ENCODE data around the gene ASPA.
"Not testable (repeated sequence)": the region's sequence is repeated elsewhere in the genome, so short reads cannot be mapped to it uniquely, and the experiment has no call there.

Gene ASPA

DNA sequence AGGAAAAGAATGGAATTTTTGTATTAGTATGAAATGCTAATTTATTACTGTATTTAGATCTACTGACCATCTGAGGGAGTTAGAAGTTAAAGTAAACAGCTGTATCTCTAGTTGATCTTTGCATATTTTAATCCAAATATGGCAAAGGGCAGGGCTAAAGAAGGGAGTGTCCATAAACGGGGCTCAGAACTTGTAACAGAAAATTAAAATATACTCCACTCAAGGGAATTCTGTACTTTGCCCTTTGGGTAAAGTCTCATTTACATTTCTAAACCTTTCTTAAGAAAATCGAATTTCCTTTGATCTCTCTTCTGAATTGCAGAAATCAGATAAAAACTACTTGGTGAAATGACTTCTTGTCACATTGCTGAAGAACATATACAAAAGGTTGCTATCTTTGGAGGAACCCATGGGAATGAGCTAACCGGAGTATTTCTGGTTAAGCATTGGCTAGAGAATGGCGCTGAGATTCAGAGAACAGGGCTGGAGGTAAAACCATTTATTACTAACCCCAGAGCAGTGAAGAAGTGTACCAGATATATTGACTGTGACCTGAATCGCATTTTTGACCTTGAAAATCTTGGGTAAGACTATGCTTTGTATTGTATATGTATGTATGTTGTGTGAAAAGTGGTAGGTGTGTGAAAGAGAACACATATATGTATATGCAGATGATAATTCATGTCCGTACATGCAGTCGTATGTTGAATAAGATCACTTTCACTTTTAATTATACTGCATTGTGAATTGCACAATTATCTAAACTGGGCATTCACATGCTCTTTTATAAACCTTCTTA, at the start of gene ASPA:
Gene ASPA, plus strand, starts transcription at position 186 of the 799 bp plus-strand sequence. Its CDS starts 163 bp downstream, at position 349.
- DNase-seq (ENCODE audit: low spot score), result no peak

DNA sequence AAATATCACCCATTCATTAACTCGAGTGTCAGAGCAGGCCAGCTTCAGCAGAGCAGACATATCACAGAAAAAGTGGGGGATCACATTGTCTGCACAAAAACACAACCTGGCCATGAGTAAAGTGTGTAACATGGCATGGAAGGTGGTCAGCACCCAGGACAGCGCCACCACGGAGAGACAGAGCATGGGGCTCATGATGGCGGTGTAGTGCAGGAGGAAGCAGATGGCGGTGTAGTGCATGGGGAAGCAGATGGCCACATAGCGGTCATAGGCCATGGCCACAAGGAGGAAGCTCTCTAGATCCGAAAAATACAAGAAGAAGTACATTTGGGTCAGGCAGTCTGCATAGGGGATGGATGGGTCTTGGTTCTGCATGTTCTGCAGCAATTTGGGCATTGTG, 42.6 kb upstream of the ASPA start:
- DNase-seq (ENCODE audit: low spot score), result not testable (repeated sequence)

DNA sequence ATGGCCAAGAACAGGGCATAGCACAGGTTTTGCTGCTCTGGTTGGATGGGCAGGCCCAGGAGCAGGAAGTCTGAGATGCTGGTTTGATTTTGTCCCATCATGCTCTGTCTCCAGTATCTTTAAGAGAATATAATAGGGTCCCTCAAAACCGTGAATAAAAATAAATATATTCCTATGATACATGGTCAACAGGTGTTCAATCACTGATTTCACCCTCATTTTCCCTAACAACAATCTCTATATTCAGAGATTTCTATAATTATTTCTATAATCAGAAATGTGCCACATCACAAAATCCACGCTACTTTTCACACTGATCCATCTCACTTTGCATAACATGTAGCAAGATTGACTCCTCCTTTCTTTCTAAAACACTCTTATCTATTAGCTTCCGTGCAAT, 42.1 kb upstream of the ASPA start, which contains the start of gene OR1E2:
Gene OR1E2, minus strand, starts transcription at position 101 of the 400 bp plus-strand sequence. Its CDS starts 0 bp downstream, at position 101.
- no peak for DNase-seq (ENCODE audit: low spot score)

DNA sequence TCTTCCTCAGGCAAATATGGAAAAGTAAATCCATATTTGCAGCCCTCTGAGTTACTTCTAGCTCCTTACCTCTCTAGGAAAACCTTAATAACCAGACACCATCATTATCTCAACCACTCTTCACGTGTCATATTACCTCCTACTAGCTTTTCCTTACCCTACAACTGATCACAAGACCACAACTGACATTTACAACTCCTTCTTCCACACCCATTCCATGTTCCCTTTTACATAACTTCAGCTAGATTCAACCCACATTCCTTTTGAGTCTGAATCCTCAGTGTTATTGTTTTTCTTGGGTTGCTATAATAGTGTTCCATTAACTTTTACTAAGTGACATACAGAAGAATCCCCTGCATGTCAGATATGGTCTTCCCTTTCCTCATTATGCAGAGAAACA, 37.4 kb upstream of the ASPA start:
- DNase-seq (ENCODE audit: low spot score), result no peak

DNA sequence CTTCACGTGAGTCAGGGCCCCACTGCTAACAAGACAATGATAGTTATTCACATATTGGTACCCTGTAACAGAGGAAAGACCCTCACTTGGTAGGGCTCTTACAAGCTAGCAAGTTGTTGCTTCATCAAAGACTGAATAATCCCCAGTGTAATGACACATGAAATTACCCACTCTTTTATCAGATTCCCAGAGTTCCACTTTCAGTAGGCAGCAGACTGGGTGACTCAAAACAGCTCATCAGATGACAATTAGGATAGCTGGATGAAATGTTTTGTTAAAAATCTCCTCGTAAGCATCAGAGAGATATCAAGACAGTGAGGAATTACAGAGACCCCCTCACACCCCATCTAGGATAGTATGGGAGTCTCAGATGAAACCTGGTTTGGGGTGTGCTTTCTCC, 35.3 kb upstream of the ASPA start:
- no peak for DNase-seq (ENCODE audit: low spot score)

DNA sequence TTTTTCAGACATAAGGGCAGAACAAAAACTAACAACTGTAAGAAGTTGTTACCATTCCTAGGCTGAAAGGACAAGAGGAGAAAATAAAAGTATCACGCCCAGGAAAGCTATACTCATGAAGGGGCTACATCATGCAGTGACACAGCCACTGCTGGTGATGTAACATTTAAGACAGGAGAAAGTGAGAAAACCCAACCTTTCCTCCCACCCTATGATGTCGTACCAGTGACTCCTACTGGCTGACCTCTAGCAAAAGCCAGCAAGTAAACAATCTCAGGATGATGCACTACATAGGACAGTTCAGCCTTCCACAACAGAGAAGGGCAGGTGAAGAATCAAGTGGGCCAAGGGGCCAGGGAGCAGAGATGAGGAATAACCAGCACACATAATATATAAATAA, 28.2 kb upstream of the ASPA start:
- DNase-seq (ENCODE audit: low spot score), result no peak

DNA sequence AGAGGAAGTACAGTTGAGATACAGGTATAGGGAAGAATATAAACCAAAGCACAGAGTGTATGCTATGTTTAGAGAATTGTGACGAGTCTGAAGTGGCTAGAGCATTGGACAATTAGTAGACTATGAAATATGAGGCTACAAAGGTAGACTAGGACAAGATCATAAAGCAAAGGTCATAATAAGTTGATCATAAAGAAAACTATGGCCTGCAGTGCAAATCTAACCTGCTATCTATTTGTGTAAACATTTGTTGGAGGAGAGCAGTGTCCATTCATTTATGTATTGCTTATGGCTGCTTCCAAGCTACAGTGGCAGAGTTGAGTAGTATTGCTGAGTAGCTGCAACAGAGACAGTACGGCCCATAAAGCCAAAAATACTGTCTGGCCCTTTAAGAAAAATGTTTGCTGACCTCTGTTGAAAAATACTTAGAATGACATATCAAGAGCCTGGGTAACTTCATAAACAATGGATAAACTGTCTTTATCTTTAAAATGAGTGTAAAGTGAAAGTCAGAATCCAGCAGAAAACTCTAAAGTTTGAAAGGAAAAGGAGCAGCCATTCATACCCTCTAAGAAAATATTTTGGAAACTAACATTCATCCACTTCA, 27.6 kb upstream of the ASPA start:
- no peak for DNase-seq (ENCODE audit: low spot score)

DNA sequence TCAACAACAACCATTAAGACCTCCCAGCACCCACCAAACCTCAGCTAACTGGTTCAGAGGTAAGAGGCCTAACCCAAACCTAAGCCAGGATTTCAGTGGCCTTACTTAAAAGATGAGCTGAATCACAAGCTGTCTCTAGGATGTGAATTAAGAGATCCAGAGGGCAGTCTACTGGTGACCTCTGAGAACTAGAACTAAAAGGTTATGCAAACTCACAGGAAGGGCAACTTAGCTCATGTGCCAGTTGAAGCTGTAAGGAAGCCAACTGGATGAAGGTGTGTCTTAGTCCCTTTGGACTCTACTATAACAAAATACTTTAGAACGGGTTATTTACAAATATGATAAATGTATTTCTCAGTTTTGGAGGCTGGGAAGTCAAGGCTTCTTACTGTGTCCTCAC, 9.4 kb upstream of the ASPA start:
- DNase-seq (ENCODE audit: low spot score), result not testable (repeated sequence)

DNA sequence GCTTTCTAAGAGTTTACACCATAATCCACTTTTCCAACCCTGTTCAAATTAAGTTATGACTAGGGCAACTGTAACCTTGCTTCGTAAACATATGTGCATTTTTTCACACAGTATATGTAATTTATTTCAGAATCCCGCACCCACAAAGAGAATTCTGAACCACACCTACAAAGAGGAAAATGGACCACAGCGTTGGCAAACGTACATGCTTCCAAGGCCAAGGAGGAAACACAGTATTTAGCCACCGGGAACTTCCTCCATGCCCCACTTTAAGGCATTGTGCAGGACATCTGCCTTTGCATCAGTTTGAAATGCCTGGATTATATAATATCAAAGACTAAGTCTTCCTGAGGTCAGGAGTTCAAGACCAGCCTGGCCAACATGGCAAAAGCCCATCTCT, 6.3 kb upstream of the ASPA start:
- no peak for DNase-seq (ENCODE audit: low spot score)

DNA sequence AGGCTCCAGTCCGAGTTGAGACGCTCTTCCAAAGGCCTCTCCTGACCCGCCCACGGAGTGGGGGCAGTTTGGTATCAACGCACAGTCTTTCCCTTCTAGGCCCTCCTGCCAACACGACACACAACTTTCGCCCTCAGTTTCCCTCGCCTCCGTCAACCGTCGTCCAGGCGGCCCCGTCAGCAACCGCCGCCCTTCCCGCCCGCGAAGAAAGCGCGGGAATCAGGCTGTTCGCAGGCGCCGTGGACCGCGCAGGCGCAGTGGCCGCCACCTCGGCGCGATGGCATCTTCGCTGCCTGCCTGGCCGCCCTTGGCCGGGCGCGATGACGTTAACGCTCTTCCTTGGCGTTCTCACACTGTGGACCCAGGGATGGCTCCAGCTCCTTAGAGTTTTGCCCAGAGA, 4.2 kb upstream of the ASPA start, which contains the start of gene SPATA22:
Gene SPATA22, minus strand, starts transcription at position 221 of the 400 bp plus-strand sequence. CDS start 2,494 bp downstream, outside the sequence.
- no peak for DNase-seq (ENCODE audit: low spot score)

DNA sequence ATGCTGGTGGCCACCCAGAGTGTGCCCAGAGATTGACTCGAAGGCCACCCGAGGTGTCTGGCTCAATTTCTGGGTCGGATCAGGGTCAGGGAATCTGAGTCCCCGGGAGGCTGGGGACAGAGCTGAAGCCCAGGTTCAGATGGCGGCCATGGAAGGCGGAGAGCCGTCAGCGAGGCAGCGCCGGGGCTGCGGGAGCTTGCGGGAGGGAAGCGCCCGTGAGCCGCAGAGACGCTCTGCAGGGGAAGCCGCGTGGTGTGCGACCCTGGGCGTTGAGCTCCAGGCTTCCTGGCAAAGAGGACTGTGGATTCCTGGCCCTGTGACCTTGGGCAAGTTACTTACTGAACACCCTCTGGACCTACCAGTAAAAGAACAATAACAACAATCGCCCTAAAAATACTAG, 3.7 kb upstream of the ASPA start:
- DNase-seq (ENCODE audit: low spot score), result no peak

DNA sequence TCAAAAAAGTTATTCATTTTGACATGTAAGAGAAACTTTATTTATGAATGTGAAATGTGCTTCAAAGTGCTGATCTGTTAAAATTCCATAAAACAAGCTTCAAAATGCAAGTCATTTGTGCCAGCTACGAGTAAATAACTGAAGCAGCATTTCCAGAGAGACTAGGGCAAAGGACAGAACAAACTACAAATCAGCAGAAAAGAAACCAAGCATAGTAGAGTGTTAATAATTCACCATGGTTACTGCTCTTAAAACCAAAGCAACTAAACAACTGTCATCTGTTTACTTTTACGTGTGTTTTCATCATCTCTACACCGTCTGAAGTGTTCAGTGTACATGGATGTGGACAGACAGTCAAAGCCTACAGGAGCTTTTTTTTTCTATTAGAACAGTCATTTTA, 1.6 kb upstream of the ASPA start:
- no peak for DNase-seq (ENCODE audit: low spot score)

DNA sequence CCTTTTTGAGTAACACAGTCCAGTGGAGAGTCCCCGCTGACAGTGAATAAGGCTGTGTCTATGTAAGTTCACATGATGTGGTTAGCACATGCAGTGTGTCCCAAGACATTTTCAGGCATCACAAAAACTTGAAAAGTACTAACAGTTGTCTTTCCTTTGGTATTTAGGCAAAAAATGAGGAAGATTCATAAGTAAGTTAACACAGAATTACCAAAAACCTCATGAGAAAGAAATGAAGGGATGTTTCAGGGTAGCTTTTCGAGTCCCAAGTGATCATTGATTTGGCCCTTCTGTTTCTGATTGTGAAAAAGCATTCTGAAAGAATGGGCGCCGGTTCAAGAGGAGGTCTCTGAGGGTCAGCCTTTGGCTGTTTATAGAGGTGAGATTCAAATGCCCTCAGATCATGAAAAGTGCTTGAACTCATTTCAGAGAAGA, 529 bp upstream of the ASPA start:
- DNase-seq (ENCODE audit: low spot score), result no peak

DNA sequence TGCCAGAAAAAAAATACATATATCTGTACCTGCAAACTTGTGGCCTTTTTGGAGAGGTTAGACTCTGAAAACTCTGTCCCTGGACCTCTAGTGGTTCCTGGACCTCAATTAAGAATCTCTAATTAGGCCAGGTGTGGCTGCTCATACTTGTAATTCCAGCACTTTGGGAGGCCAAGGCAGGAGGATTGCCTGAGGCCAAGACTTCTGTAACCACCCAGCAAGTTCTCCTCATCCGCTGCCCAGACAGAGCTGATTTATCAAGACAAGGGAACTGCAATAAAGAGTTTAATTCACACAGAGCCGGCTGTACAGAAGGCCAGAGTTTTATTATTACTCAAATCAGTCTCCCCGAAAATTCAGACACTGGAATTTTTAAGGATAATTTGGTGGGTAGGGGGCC, 4.2 kb downstream of the ASPA start:
- DNase-seq (ENCODE audit: low spot score), result no peak

DNA sequence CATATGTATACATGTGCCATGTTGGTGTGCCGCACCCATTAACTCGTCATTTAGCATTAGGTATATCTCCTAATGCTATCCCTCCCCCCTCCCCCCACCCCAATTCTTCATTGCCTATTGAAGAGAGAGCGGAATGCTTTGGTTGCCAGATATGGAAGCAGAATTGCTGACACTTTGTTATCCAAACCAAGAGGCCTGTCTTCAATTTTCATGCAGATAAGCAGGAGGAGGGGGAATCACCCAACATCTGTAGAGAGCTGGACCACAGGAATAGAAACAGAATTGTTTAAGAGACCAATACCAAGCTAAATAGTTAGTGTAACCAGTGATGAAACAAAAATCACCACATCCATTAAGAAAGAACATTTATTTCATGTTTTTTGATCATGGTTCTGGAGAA, 7.1 kb downstream of the ASPA start:
- DNase-seq (ENCODE audit: low spot score), result no peak

DNA sequence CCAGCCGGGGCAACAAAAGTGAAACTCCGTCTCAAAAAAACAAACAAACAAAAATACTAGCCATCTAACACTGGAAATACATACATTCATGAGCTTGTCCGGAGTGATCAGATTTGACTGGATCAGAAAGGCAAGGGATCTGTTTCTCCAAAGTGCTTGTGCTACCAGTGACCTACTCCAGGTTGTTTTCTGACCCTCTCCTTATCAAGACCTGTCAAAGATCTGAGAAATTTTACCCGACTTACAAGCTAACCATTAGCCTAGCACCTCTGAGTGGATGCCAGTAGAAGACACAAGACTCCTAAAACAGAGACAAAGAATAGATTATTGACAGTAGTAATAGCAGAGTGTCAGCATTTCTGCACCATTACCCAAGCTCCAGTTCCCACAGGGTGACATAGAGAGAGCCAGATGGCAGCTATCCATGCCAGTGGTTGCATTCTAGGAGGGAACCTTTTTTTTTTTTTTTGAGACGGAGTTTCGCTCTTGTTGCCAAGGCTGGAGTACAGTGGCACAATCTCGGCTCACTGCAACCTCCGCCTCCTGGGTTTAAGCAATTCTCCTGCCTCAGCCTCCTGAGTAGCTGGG, 9.8 kb downstream of the ASPA start:
- DNase-seq (ENCODE audit: low spot score), result no peak

DNA sequence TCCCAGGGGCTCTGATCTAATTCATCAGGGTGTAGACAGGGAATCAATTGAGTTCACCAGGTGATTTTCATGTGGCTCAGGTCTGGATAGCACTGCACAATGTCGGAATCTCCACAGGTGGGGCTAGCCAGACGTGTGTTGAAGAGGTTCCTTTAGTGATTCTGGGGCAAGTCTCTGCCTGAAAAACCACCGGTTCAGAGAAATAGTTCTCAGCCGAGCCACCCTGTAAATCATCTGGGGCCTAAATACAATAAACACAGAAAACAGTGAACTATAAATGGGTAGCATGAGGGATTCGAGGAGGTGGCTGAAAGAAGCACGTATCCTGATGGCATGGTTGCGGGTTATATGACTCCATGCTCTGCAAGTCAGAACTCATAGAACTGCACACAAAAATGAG, 21.3 kb downstream of the ASPA start:
- DNase-seq (ENCODE audit: low spot score), result no peak

DNA sequence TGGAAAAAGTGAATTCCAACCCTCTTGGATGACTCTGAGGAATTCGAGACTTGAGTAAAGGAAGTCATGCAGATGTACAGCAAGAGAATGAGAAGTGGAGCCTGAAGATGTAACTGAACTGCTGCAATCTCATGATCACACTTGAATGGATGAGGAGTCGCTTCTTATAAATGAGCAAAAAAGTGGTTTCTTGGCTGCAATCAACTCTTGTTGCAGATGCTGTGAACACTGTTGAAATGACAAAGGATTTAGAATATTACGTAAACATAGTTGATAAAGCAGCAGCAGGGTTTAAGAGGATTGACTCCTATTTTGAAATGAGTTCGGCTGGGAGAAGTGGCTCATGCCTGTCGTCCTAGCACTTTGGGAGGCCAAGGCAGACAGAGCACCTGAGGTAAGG, 25.5 kb downstream of the ASPA start:
- DNase-seq (ENCODE audit: low spot score), result no peak

DNA sequence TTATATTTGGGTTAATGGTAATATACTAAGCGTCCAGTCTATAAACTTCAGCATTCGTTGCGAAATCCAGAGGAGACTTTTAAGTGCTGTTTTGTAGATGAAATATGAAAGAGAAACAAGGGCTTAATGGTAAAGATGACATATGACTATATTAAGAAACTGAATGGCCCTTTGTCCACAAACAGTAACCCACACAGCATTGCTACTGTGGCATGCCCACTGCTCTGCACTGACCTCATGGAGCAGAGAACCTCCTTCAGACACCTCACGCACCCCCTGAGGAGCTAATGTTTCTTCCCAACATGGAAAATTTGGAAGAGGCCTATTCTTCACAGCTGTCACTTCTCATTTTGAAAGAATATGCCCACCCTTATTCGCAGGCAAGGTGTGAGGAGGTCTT, 26.7 kb downstream of the ASPA start:
- no peak for DNase-seq (ENCODE audit: low spot score)

DNA sequence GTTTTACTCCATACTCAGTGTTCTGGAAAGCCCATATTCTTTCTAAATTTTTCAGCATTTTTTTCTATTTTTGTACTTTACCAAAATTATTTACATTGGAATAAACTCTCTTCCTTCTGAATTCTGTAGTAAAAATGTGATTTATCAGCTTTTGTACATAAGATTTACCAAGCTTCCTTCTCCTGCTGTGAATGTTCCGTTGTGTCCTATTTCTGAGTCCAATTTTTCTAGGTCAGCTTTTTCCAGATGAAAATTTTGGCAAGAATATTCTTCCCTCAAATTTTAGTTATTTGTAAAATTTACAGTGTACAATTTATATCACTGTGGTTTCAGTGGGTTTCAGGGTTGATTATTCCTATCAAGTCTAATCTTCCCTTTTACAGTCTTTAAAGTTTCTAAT, 27.5 kb downstream of the ASPA start:
- DNase-seq (ENCODE audit: low spot score), result no peak

DNA sequence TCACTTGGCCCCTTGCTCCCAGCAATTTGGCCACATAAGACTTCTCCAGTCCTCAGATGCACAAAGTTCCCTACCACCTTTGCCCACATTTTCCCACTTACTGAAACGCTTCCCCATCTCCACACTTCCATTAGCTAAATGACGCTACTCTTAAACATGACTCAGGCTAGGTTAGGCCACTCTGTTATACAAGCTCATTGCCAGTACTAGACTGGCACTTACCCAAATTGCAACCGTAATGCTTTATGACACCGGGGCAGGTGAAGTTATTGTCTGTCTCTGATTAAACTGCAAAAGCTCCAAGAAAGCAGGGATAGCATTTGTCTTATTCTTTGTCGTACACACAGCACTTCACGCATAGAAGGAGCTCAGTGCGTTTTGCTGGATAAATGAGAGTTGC, 29.2 kb downstream of the ASPA start:
- DNase-seq (ENCODE audit: low spot score), result no peak

DNA sequence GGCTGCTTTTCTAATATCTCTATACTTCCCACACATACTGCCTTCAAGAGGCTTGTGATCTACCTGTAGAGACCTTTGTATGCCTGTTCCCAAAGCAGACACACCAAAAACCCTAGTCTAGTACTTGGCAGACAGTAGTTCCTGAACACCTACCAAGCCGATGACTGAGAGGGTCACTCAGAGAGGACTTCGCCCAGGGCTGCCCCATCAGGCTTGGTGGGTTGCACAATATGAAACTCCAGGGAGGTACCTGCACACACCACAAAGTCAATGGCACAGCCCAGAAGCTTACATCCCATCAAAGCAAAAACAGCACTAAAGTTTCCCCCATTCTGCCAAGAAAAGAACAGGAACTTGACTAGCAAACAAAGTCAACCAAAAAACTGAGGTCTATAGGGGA, 30.3 kb downstream of the ASPA start:
- no peak for DNase-seq (ENCODE audit: low spot score)

DNA sequence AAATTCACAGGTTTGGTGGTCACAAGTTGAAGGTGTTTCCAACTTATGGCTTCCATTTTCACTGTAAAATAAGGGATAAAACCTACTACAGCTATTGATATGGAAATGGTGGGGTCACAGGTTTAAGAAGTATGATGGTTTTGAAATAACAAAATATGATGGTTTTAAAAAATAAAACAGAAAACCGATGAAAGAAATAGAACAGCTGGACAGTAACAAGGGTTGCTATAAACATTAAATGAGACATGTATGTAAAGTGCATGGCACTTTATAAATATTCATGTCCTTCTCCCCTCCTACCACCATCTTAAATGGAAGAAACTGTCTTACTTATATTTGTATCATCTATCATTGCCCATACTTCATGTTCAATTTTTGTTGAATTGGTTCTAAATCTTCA, 31.3 kb downstream of the ASPA start:
- DNase-seq (ENCODE audit: low spot score), result no peak
